Cardiac muscle cell (in vitro differentiated cells and primary cell): ENCODE data around the gene TTC28. TPM values are rescaled to one million over a fixed set of nuclear protein-coding genes. Genes with fewer than 3 reads are reported as not detected.

Source experiments
- DNase-seq, 2 donors: peaks; one replicate each; pipeline versions ENCODE4 v3.0.0 to v3.0.0-alpha.2; 2010 to 2017; ENCODE audit warnings: low read depth in 1 of 2, low spot score in 1 of 2
- H3K27ac ChIP-seq: fragments of 200-600 bp; sonication (generic); 2 replicates; pipeline ENCODE4 v1.5.1; 2016
- H3K27me3 ChIP-seq: fragments of 200-600 bp; sonication (generic); 2 replicates; pipeline ENCODE4 v1.6.0; 2016; ENCODE audit warnings: control low read depth
- H3K36me3 ChIP-seq: fragments of 200-600 bp; sonication (generic); 2 replicates; pipeline ENCODE4 v1.5.1; 2016; ENCODE audit warnings: control low read depth
- H3K4me1 ChIP-seq: fragments of 200-600 bp; sonication (generic); 2 replicates; pipeline ENCODE4 v1.8.1; 2017; ENCODE audit warnings: low read depth, mild to moderate bottlenecking, mixed run types
- H3K4me3 ChIP-seq: fragments of 200-600 bp; sonication (generic); 2 replicates; pipeline ENCODE4 v1.5.1; 2016; ENCODE audit warnings: mild to moderate bottlenecking
- H3K9me3 ChIP-seq: fragments of 200-600 bp; sonication (generic); 2 replicates; pipeline ENCODE4 v1.5.1; 2017; ENCODE audit warnings: low read depth, mild to moderate bottlenecking, control low read depth
- polyA plus RNA-seq: library from polyadenylated mRNA; unstranded; fragments of >200 nt; fragmentation: Nextera tagmentation; extraction: Ambion mirVana; gene quantifications from 2 replicates; pipeline ENCODE4 v1.2.1, GENCODE V29; 2016
- total RNA-seq: library from RNA; depleted of rRNA; stranded (reverse); fragments of >200 nt; gene quantifications from 2 replicates; pipeline ENCODE4 v1.2.3, GENCODE V29; 2016
- TF ChIP-seq, protein P1 (sequence below): IDR thresholded peaks from 2 replicates; pipeline ENCODE4 v1.5.1; 2012; ENCODE audit warnings: low read depth, mild to moderate bottlenecking, low read length

TTC28 gene
- total and polyA plus RNA-seq, 2 experiments from 2014 or later = 27.3 to 109 TPM

DNA sequence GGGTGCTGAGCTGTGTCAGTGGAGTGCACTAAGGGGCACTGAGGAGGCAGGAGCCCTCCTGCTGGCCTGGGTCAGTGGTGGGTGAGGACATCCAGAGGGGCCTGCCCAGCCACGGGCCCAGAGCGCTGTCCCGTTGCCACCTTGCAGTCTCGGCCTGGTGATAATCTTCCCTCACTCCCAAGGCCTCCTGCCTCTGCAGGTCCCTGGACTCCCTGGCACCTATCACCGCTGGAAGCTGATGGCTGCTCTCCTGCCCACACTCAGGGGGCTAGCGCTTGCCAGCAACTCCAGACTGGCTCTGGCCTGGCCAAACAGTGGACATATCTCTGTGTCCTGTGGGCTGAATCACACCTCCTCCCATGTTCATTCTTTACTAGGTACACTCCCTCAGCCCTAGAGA is 674.1 kb downstream of the TTC28 start:
- no peak for DNase-seq
- TF ChIP-seq, protein P1, sequence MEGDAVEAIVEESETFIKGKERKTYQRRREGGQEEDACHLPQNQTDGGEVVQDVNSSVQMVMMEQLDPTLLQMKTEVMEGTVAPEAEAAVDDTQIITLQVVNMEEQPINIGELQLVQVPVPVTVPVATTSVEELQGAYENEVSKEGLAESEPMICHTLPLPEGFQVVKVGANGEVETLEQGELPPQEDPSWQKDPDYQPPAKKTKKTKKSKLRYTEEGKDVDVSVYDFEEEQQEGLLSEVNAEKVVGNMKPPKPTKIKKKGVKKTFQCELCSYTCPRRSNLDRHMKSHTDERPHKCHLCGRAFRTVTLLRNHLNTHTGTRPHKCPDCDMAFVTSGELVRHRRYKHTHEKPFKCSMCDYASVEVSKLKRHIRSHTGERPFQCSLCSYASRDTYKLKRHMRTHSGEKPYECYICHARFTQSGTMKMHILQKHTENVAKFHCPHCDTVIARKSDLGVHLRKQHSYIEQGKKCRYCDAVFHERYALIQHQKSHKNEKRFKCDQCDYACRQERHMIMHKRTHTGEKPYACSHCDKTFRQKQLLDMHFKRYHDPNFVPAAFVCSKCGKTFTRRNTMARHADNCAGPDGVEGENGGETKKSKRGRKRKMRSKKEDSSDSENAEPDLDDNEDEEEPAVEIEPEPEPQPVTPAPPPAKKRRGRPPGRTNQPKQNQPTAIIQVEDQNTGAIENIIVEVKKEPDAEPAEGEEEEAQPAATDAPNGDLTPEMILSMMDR = no peak

DNA sequence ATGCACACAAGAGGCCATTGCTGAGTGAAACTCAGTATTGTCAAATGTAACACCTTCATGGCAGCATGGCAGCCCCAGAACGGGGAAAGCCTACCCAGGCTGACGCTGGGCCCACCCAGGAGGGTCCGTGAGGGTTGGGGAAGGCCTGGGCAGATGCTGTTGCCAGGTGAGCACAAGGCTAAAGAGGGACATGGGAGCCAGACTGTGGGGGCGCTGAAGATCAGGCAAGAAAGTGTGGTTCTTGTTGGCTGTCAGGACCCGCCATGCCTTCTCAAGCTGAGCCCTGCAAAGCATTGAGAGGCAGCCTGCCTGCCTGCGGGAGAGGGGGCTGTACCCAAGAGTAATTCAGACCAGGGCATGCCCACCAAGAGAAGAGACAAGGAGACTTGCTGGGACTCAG is 675.6 kb downstream of the TTC28 start:
- H3K4me3 ChIP-seq = no peak overlapping the region
- H3K27ac ChIP-seq = peak overlapping the region; percentile 83
- H3K36me3 ChIP-seq = no peaks in the 10 kb centered on the region
- TF ChIP-seq, protein P1 = no peak
- no peak for DNase-seq
- H3K4me1 ChIP-seq = peaks cover 46% of the 10 kb centered on the region
- H3K27me3 ChIP-seq = no peaks in the 10 kb centered on the region
- no peaks in the 10 kb centered on the region for H3K9me3 ChIP-seq

More for the DNA sequence above, 674.1 kb downstream of the TTC28 start:
- Histone ChIP-seq H3K4me3 (no peak overlapping the region), H3K36me3 (no peaks in the 10 kb centered on the region), H3K4me1 (peaks cover 47% of the 10 kb centered on the region), H3K9me3 (no peaks in the 10 kb centered on the region), H3K27ac (peak overlapping the region; percentile 83), H3K27me3 (no peaks in the 10 kb centered on the region)

DNA sequence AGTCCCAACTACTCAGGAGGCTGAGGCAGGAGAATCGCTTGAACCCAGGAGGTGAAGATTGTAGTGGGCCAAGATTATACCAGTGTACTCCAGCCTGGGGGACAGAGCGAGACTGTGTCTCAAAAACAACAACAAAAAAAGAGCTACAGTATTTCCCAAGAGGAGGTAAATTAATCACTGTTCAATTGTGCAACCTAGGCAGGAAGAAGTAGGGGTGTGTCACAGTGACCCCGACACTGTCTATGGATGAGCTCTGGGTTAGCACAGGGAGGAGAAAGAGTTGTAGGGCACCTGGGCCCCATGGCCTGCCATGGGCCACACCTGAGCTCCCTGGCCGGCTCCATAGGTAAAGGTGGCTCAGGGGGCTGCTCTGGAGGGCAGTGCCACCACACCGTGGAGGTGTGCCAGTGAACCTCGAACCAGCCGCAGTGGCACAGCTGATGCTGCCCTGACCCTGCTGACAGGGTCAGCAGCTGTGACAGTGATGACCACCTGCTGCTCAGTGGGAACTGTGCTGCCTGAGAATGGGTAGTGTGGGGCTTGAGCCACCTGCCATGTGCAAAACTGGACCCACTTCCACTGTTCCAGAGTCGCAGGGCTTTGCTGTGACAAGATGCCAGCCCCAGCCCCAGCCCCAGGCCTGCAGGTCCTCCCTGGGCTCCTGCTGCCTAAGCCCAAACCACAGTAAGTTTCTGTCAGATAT is 676.6 kb downstream of the TTC28 start:
- H3K4me3 ChIP-seq = no peak overlapping the region
- TF ChIP-seq, protein P1 = no peak
- peaks cover 39% of the 10 kb centered on the region for H3K4me1 ChIP-seq
- H3K27ac ChIP-seq = no peak overlapping the region
- H3K36me3 ChIP-seq = no peaks in the 10 kb centered on the region
- peak in 1 of 2 donors; percentile 12 for DNase-seq
- H3K9me3 ChIP-seq = no peaks in the 10 kb centered on the region
- H3K27me3 ChIP-seq = no peaks in the 10 kb centered on the region

DNA sequence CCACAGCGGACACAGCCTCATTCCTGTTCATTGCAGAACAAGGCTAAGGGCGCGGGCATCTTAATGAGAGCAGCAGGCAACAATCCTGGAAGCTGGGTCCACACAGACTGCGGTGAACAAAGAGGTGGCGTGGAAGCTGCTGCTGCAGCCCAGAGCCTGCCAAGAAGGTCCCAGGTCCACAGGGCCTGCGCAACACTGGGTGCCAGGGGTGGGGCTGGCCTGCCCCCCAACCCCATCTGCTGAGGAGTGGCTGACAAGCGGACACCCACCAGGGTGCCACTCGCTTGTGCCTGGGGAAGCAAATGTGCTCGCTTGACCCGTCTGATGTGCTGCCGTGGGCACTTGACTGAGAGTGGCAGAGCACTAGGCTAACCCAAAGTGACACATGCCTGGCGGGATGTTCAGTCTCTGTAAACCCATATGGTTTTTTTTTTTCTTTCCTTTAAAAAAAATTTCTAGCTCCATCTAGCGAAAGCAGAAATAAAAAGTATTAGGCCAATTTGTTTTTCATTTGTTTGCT is 677.4 kb downstream of the TTC28 start:
- H3K27ac ChIP-seq = no peak overlapping the region
- peaks cover 33% of the 10 kb centered on the region for H3K4me1 ChIP-seq
- peak in 1 of 2 donors; percentile 10 for DNase-seq
- H3K36me3 ChIP-seq = no peaks in the 10 kb centered on the region
- no peaks in the 10 kb centered on the region for H3K9me3 ChIP-seq
- TF ChIP-seq, protein P1 = no peak
- H3K4me3 ChIP-seq = no peak overlapping the region
- no peaks in the 10 kb centered on the region for H3K27me3 ChIP-seq

DNA sequence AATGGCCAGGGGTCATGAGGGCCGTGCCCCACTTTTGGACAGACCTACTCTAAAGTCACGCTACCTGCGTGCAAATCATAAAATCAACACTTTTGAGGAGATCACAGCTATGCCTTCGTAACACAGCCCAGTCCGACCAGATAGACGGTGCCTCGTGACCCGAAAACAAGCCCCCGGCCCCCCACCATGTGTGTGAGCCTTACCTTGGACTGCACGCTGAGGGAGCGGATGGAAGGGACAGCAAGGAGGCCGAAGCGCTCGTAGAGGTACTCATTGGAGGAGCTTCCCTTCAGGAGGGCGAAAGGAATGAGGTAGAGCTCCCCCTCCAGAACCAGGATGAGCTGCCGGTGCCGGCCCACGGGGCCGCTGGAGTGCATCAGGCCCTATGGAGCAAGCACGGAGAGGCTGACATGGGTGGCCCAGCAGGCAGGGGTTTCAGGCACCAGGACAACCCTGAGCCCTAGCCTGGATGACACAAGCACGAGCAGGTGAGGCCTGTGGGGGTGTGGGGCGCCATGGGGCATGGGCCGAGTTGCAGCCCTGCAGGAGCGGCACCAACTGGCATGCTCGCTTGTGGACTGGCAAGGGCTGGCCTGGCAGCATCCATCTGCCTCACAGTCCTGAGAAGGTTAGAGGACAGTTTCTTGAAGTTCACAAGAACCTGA is 678.3 kb downstream of the TTC28 start:
- TF ChIP-seq, protein P1 = no peak

More for the DNA sequence above, 678.3 kb downstream of the TTC28 start:
- Histone ChIP-seq H3K27me3 (no peaks in the 10 kb centered on the region), H3K4me3 (no peak overlapping the region), H3K36me3 (no peaks in the 10 kb centered on the region), H3K9me3 (no peaks in the 10 kb centered on the region), H3K27ac (no peak overlapping the region), H3K4me1 (peaks cover 31% of the 10 kb centered on the region)
- DNase-seq = no peak
